Mucosa of stomach (tissue), 1 donor: ENCODE data around the gene SMTNL1.

Source experiments
- H3K27me3 ChIP-seq: one replicate; pipeline ENCODE4 v1.7.0; 2013; ENCODE audit warnings: mild to moderate bottlenecking, low read length; ENCODE audit not compliant: control insufficient read depth, insufficient read depth
- H3K36me3 ChIP-seq: one replicate; pipeline ENCODE4 v1.7.0; 2013; ENCODE audit warnings: low read length; ENCODE audit not compliant: control insufficient read depth, insufficient read depth
- H3K4me1 ChIP-seq: one replicate; pipeline ENCODE4 v1.7.0; 2013; ENCODE audit warnings: mild to moderate bottlenecking, low read length; ENCODE audit not compliant: control insufficient read depth, insufficient read depth
- H3K4me3 ChIP-seq: one replicate; pipeline ENCODE4 v1.7.0; 2013; ENCODE audit warnings: low read length
- H3K9ac ChIP-seq: one replicate; pipeline ENCODE4 v1.7.0; 2013; ENCODE audit warnings: mild to moderate bottlenecking, low read length, moderate library complexity
- H3K9me3 ChIP-seq: one replicate; pipeline ENCODE4 v1.7.0; 2013; ENCODE audit warnings: mild to moderate bottlenecking, low read length, moderate library complexity; ENCODE audit not compliant: control insufficient read depth
- donor health status: Pancreatic carcinoma.

The SMTNL1 gene

GRCh38 chr11:57536947-57537619 lies at the start of gene SMTNL1:
TSS of gene SMTNL1 (plus strand) at chr11:57537595. CDS start at chr11:57542643, 5,048 bp downstream.
- no peak within 1 kb of the TSS for H3K9ac ChIP-seq
- H3K36me3 ChIP-seq, result no peaks in the 10 kb centered on the region
- H3K4me1 ChIP-seq, result no peaks in the 10 kb centered on the region
- H3K9me3 ChIP-seq, result no peaks in the 10 kb centered on the region
- H3K4me3 ChIP-seq, result no peak within 1 kb of the TSS
- H3K27me3 ChIP-seq, result no peaks in the 10 kb centered on the region

- Histone ChIP-seq H3K9me3 (no peaks in the 10 kb centered on the region), H3K4me3 (no peak overlapping the region), H3K4me1 (peaks cover 3% of the 10 kb centered on the region), H3K9ac (no peak overlapping the region), H3K27me3 (no peaks in the 10 kb centered on the region), H3K36me3 (no peaks in the 10 kb centered on the region)
Measured at GRCh38 chr11:57487920-57488659, 49.3 kb upstream of the SMTNL1 start.

- H3K9ac ChIP-seq, result no peak overlapping the region
- H3K4me3 ChIP-seq, result no peak overlapping the region
- H3K4me1 ChIP-seq, result no peaks in the 10 kb centered on the region
- H3K9me3 ChIP-seq, result no peaks in the 10 kb centered on the region
- no peaks in the 10 kb centered on the region for H3K36me3 ChIP-seq
- H3K27me3 ChIP-seq, result no peaks in the 10 kb centered on the region
Measured at GRCh38 chr11:57490456-57491248, 46.7 kb upstream of the SMTNL1 start.

- Histone ChIP-seq H3K9ac (no peak overlapping the region), H3K4me1 (peaks cover 3% of the 10 kb centered on the region), H3K27me3 (no peaks in the 10 kb centered on the region), H3K36me3 (no peaks in the 10 kb centered on the region), H3K4me3 (no peak overlapping the region), H3K9me3 (no peaks in the 10 kb centered on the region)
Measured at GRCh38 chr11:57491371-57492061, 45.9 kb upstream of the SMTNL1 start.

- Histone ChIP-seq H3K36me3 (no peaks in the 10 kb centered on the region), H3K9ac (no peak overlapping the region)
Measured at GRCh38 chr11:57493507-57494503, 43.6 kb upstream of the SMTNL1 start.

GRCh38 chr11:57496109-57496820 lies 41.1 kb upstream of the SMTNL1 start:
- Histone ChIP-seq H3K4me3 (no peak overlapping the region), H3K4me1 (peaks cover 45% of the 10 kb centered on the region), H3K36me3 (no peaks in the 10 kb centered on the region), H3K9me3 (no peaks in the 10 kb centered on the region), H3K9ac (no peak overlapping the region), H3K27me3 (no peaks in the 10 kb centered on the region)

More at GRCh38 chr11:57493507-57494503, 43.6 kb upstream of the SMTNL1 start:
- Histone ChIP-seq H3K27me3 (no peaks in the 10 kb centered on the region), H3K4me3 (no peak overlapping the region), H3K9me3 (no peaks in the 10 kb centered on the region), H3K4me1 (peaks cover 26% of the 10 kb centered on the region)

- Histone ChIP-seq H3K4me1 (peaks cover 51% of the 10 kb centered on the region), H3K9ac (no peak overlapping the region), H3K27me3 (no peaks in the 10 kb centered on the region), H3K9me3 (no peaks in the 10 kb centered on the region), H3K36me3 (no peaks in the 10 kb centered on the region), H3K4me3 (no peak overlapping the region)
Measured at GRCh38 chr11:57497303-57498247, 39.8 kb upstream of the SMTNL1 start.

GRCh38 chr11:57498540-57498939 lies 38.9 kb upstream of the SMTNL1 start:
- Histone ChIP-seq H3K27me3 (no peaks in the 10 kb centered on the region), H3K36me3 (no peaks in the 10 kb centered on the region), H3K9me3 (no peaks in the 10 kb centered on the region), H3K4me1 (peaks cover 51% of the 10 kb centered on the region), H3K9ac (no peak overlapping the region), H3K4me3 (no peak overlapping the region)

GRCh38 chr11:57499413-57499982 lies 37.9 kb upstream of the SMTNL1 start:
- no peaks in the 10 kb centered on the region for H3K9me3 ChIP-seq
- peaks cover 51% of the 10 kb centered on the region for H3K4me1 ChIP-seq
- H3K9ac ChIP-seq, result no peak overlapping the region
- H3K36me3 ChIP-seq, result no peaks in the 10 kb centered on the region
- H3K27me3 ChIP-seq, result no peaks in the 10 kb centered on the region
- peak overlapping the region; percentile 18 for H3K4me3 ChIP-seq
